ENCODE results near the gene LHX5. TPM values are rescaled to one million over a fixed set of nuclear protein-coding genes. Genes with fewer than 3 reads are reported as not detected.

Gene LHX5
- total and polyA plus RNA-seq, 10 donors, result not detected

GRCh38 chr12:113514602-113515001 is 42.9 kb upstream of the LHX5 start:
- Histone ChIP-seq H3K9me3 (peaks cover 0 to 6% (median 0%) of the 10 kb centered on the region in 8 donors), H3K27ac (no peak overlapping the region), H3K27me3 (replicated peaks in 1 of 7) (peaks cover 3 to 99% (median 51%) of the 10 kb centered on the region in 7 donors), H3K36me3 (no peaks in the 10 kb centered on the region), H3K4me3 (no peak overlapping the region), H3K4me1 (no peaks in the 10 kb centered on the region)
- no peak for TF ChIP-seq POLR2A (IDR thresholded peaks at IDR 0.05)
- TF ChIP-seq CTCF (IDR thresholded peaks at IDR 0.05 in 8 of 11, conservative IDR thresholded peaks at IDR 0.05 in 3 of 11), result no peak
- no peak for TF ChIP-seq POLR2AphosphoS5 (IDR thresholded peaks at IDR 0.05)
- no peak for DNase-seq
- intact Hi-C loops (cut with DNase I; ENCODE audit: low total_unique reads), result no loop called here
- 41 to 46% (median 44%) methylated on average over 8 of the region's 8 CpGs for WGBS, 5 donors

GRCh38 chr12:113512568-113512967 is 40.9 kb upstream of the LHX5 start:
- TF ChIP-seq POLR2AphosphoS5 (IDR thresholded peaks at IDR 0.05) (no peak), CTCF (IDR thresholded peaks at IDR 0.05 in 8 of 11, conservative IDR thresholded peaks at IDR 0.05 in 3 of 11) (no peak), POLR2A (IDR thresholded peaks at IDR 0.05) (no peak)
- Histone ChIP-seq H3K9me3 (peaks cover 0 to 10% (median 0%) of the 10 kb centered on the region in 8 donors), H3K4me3 (no peak overlapping the region), H3K4me1 (no peaks in the 10 kb centered on the region), H3K27ac (no peak overlapping the region), H3K36me3 (no peaks in the 10 kb centered on the region), H3K27me3 (replicated peaks in 1 of 7) (peaks cover 0 to 99% (median 38%) of the 10 kb centered on the region in 7 donors)
- intact Hi-C loops (cut with DNase I; ENCODE audit: low total_unique reads), result no loop called here
- WGBS, 5 donors, result 15 to 31% (median 22%) methylated on average over 3 of the region's 3 CpGs
- DNase-seq, result no peak

- 75 to 90% (median 85%) methylated on average over 2 of the region's 2 CpGs for WGBS, 5 donors
- TF ChIP-seq POLR2AphosphoS5 (IDR thresholded peaks at IDR 0.05) (no peak), POLR2A (IDR thresholded peaks at IDR 0.05) (no peak), CTCF (IDR thresholded peaks at IDR 0.05 in 8 of 11, conservative IDR thresholded peaks at IDR 0.05 in 3 of 11) (no peak)
- Histone ChIP-seq H3K4me1 (no peaks in the 10 kb centered on the region), H3K27ac (no peak overlapping the region), H3K9me3 (peaks cover 0 to 11% (median 0%) of the 10 kb centered on the region in 8 donors), H3K36me3 (no peaks in the 10 kb centered on the region), H3K27me3 (replicated peaks in 1 of 7) (peaks cover 0 to 88% (median 15%) of the 10 kb centered on the region in 7 donors), H3K4me3 (no peak overlapping the region)
- intact Hi-C loops (cut with DNase I; ENCODE audit: low total_unique reads), result no loop called here
- no peak for DNase-seq
Measured at GRCh38 chr12:113506867-113507266, 35.2 kb upstream of the LHX5 start.

GRCh38 chr12:113505941-113506340 is 34.3 kb upstream of the LHX5 start:
- 53 to 69% (median 56%) methylated on average over 7 of the region's 7 CpGs for WGBS, 5 donors
- TF ChIP-seq CTCF (IDR thresholded peaks at IDR 0.05 in 8 of 11, conservative IDR thresholded peaks at IDR 0.05 in 3 of 11), result no peak
- no peak for TF ChIP-seq POLR2AphosphoS5 (IDR thresholded peaks at IDR 0.05)
- no peak for TF ChIP-seq POLR2A (IDR thresholded peaks at IDR 0.05)
- peaks cover 0 to 11% (median 0%) of the 10 kb centered on the region in 8 donors for H3K9me3 ChIP-seq
- no peaks in the 10 kb centered on the region for H3K4me1 ChIP-seq
- H3K4me3 ChIP-seq, result no peak overlapping the region
- no peaks in the 10 kb centered on the region for H3K36me3 ChIP-seq
- intact Hi-C loops (cut with DNase I; ENCODE audit: low total_unique reads), result no loop called here
- peaks cover 0 to 88% (median 18%) of the 10 kb centered on the region in 7 donors for H3K27me3 ChIP-seq (replicated peaks in 1 of 7)
- DNase-seq, result no peak
- H3K27ac ChIP-seq, result no peak overlapping the region

Measured in spleen (tissue), 11 donors.